Measurements from ENCODE around the gene CDC42BPA.
"Not testable (repeated sequence)": the region's sequence is repeated elsewhere in the genome, so short reads cannot be mapped to it uniquely, and the experiment has no call there.

CDC42BPA gene

GRCh38 chr1:227253065-227253464, 65.2 kb downstream of the CDC42BPA start:
- ChIA-PET CTCF (no interaction called here), POLR2A (no interaction called here)
- no peak for DNase-seq (ENCODE audit: extremely low spot score)
- TF ChIP-seq, protein P1, sequence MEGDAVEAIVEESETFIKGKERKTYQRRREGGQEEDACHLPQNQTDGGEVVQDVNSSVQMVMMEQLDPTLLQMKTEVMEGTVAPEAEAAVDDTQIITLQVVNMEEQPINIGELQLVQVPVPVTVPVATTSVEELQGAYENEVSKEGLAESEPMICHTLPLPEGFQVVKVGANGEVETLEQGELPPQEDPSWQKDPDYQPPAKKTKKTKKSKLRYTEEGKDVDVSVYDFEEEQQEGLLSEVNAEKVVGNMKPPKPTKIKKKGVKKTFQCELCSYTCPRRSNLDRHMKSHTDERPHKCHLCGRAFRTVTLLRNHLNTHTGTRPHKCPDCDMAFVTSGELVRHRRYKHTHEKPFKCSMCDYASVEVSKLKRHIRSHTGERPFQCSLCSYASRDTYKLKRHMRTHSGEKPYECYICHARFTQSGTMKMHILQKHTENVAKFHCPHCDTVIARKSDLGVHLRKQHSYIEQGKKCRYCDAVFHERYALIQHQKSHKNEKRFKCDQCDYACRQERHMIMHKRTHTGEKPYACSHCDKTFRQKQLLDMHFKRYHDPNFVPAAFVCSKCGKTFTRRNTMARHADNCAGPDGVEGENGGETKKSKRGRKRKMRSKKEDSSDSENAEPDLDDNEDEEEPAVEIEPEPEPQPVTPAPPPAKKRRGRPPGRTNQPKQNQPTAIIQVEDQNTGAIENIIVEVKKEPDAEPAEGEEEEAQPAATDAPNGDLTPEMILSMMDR (IDR thresholded peaks at IDR 0.05; ENCODE audit: control extremely low read depth, extremely low read depth, low read depth, missing control alignments), result no peak

DNA sequence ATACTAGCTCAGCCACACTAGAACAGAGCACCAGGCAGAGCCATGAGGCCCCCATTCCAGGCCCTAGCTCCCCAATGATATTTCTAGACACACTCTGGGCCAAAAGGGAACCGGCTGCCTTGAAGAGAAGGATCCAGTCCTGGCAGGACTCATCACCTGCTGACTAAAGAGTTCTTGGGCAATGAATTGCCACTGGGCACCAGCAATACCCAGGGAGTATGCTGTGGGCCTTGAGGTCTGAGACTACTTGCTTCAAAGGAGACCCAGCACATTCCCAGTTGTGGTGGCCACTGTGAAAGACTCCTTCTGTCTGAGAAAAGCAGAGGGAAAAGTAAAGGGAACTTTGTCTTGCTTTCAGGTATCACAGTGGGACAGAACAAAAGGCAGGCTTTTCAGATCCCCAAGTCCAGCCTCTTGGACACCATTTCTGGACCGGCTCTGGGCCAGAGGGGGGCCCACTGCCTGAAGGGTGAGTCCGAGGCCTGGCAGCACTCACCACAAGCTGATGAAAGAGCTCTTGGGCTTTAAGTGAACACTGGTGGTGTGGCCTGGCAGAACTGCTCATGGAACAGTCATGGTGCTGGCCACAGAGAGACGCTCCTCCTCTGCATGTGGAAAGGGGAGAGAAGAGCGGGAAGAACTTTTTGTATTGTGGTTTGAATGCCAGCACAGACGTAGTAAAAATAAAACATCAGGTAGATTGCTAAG, 72.5 kb downstream of the CDC42BPA start:
- DNase-seq (ENCODE audit: extremely low spot score), result no peak
- ChIA-PET POLR2A (no interaction called here), CTCF (no interaction called here)
- TF ChIP-seq, protein P1 (IDR thresholded peaks at IDR 0.05; ENCODE audit: control extremely low read depth, extremely low read depth, low read depth, missing control alignments), result no peak

DNA sequence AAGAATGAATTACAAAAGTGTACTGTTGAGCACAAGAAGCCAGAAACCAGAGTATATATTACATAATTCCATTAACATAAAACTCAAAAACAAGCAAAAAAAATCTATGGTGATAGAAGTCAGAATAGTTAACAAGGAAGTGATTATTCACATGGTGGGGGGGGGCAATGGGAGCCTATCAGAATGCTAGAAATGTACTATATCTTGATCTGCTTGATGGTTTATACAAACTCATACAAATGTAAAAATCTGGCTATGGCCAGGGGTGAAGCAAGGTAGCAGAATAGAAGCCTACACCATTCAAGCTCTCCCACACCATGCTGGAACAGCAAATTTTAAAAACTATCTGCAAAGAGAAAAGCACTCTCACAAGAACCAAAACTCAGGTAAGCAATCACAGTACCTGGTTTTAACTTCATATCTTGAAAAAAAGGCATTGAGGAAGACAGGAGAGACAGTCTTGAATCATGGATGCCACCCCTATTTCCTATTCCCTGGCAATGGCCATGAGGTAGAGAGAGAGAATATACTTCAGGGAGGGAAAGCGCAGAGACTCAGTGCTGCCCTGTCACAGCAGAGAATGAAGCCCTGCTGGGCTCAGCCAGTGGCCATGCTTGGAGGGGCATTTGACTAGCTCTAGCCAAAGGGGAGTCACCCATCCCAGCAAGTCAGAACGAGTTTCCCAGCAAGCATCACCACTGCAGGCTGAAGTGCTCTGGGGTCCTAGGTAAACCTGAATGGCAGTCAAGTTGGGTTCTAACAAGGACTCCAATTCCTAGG, 73.8 kb downstream of the CDC42BPA start:
- CTCF ChIA-PET, result no interaction called here
- TF ChIP-seq, protein P1 (IDR thresholded peaks at IDR 0.05; ENCODE audit: control extremely low read depth, extremely low read depth, low read depth, missing control alignments), result no peak
- POLR2A ChIA-PET, result no interaction called here
- no peak for DNase-seq (ENCODE audit: extremely low spot score)

GRCh38 chr1:227242811-227243682, 75.2 kb downstream of the CDC42BPA start:
- CTCF ChIA-PET, result no interaction called here

DNA sequence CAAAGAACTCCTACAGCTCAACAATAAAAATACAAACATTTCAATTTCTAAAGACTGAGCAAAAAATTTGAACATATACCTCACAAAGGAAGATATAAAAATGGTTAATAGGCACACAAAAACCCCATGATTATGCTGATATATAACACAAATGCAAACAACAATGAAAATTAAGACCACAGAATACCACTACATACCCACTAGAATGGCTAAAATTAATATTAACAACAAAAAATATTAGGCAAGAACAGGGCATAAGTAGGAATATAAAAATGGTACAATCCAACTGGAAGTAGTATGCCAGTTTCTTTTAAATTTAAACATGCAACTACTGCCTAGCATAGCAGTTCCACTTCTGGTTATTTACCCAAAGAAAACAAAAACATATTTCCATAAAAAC, 77.3 kb downstream of the CDC42BPA start:
- ChIA-PET CTCF (interaction anchor here (1.8 kb wide), 1 partner anchor 9 kb away, joined by 5 read pairs; no protein-coding TSS in a partner anchor), POLR2A (no interaction called here)
- TF ChIP-seq, protein P1 (IDR thresholded peaks at IDR 0.05; ENCODE audit: control extremely low read depth, extremely low read depth, low read depth, missing control alignments), result no peak
- DNase-seq (ENCODE audit: extremely low spot score), result no peak

More at GRCh38 chr1:227242811-227243682, 75.2 kb downstream of the CDC42BPA start:
- TF ChIP-seq, protein P1 (IDR thresholded peaks at IDR 0.05; ENCODE audit: control extremely low read depth, extremely low read depth, low read depth, missing control alignments), result no peak
- DNase-seq (ENCODE audit: extremely low spot score), result no peak
- POLR2A ChIA-PET, result no interaction called here

DNA sequence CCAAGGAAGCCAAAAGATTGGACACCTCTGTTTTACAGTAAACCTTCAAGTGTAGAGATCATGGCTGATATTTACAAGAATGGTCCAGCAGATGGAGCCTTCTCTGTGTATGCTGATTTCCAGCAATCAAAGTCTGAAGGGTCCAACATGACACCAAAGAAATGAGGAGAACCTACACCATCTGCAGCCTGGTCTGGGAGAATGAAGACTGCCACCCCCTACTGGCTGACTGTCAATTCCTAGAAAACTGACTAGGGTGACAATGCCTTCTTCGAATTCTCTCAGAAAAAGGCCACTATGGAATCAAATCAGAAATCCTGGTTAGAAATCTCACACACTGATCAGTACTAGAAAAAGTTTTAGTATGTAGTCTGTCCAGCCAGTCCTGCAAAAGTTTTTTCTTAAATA, 83.3 kb downstream of the CDC42BPA start:
- ChIA-PET POLR2A (no interaction called here), CTCF (interaction anchor here (0.9 to 1.4 kb wide), 2 partner anchors 12 to 18 kb away, joined by 3 read pairs; no protein-coding TSS in a partner anchor)
- TF ChIP-seq, protein P1 (IDR thresholded peaks at IDR 0.05; ENCODE audit: control extremely low read depth, extremely low read depth, low read depth, missing control alignments), result peak; percentile 18
- DNase-seq (ENCODE audit: extremely low spot score), result peak; percentile 21

- DNase-seq (ENCODE audit: extremely low spot score); CTCF ChIA-PET; POLR2A ChIA-PET: not testable (repeated sequence)
Observed at GRCh38 chr1:227231128-227231527, 87.2 kb downstream of the CDC42BPA start.
